Stimulated activated CD4-positive, alpha-beta T cell treated with anti-CD3 and anti-CD28 coated beads, Interleukin-4, amount 100 ng/mL, for 1 hour (primary cell): ENCODE measurements around the gene RPP25.
"Not testable (repeated sequence)": the region's sequence is repeated elsewhere in the genome, so short reads cannot be mapped to it uniquely, and the experiment has no call there.

Experiments
- DNase-seq: peaks from one replicate; pipeline ENCODE4 v3.0.0-alpha.2; 2020

RPP25 gene

GRCh38 chr15:74962219-74962618 lies 5.6 kb upstream of the RPP25 start:
- DNase-seq: no peak

- no peak for DNase-seq
Observed at GRCh38 chr15:74961616-74962015, 5.0 kb upstream of the RPP25 start.

- DNase-seq: no peak
Observed at GRCh38 chr15:74960995-74961588, 4.5 kb upstream of the RPP25 start.

- DNase-seq: no peak
Observed at GRCh38 chr15:74960286-74960685, 3.7 kb upstream of the RPP25 start.

GRCh38 chr15:74959586-74959939 lies 3.0 kb upstream of the RPP25 start:
- no peak for DNase-seq

GRCh38 chr15:74958908-74959585 lies 2.5 kb upstream of the RPP25 start:
- DNase-seq: no peak

GRCh38 chr15:74958320-74958907 lies 1.8 kb upstream of the RPP25 start:
- DNase-seq: peak; percentile 13

GRCh38 chr15:74957476-74958035 lies 984 bp upstream of the RPP25 start:
- peak; percentile 8 for DNase-seq

- peak; percentile 75 for DNase-seq
Observed at GRCh38 chr15:74955796-74956647, 550 bp downstream of the RPP25 start.

- DNase-seq: no peak
Observed at GRCh38 chr15:74955017-74955416, 1.6 kb downstream of the RPP25 start.

GRCh38 chr15:74954515-74954914 lies 2.1 kb downstream of the RPP25 start:
- DNase-seq: no peak

- DNase-seq: no peak
Observed at GRCh38 chr15:74951006-74951405, 5.6 kb downstream of the RPP25 start.

- peak; percentile 74 for DNase-seq
Observed at GRCh38 chr15:74950078-74950908, 6.3 kb downstream of the RPP25 start.

GRCh38 chr15:74937590-74938371 lies 18.8 kb downstream of the RPP25 start, which contains the start of gene COX5A:
Gene COX5A (minus strand): TSS chr15:74938073. CDS start chr15:74938014, 59 bp downstream.
- peak; percentile 91 for DNase-seq

- DNase-seq: no peak
Observed at GRCh38 chr15:74937272-74937589, 19.3 kb downstream of the RPP25 start.

GRCh38 chr15:74935193-74935592 lies 21.4 kb downstream of the RPP25 start:
- DNase-seq: not testable (repeated sequence)

- DNase-seq: no peak
Observed at GRCh38 chr15:74933573-74933972, 23.0 kb downstream of the RPP25 start.

- DNase-seq: no peak
Observed at GRCh38 chr15:74928771-74929198, 27.8 kb downstream of the RPP25 start.

- DNase-seq: no peak
Observed at GRCh38 chr15:74924525-74924924, 32.0 kb downstream of the RPP25 start.

GRCh38 chr15:74920456-74920855 lies 36.1 kb downstream of the RPP25 start:
- DNase-seq: no peak

GRCh38 chr15:74917676-74918075 lies 38.9 kb downstream of the RPP25 start:
- no peak for DNase-seq
